ENCODE results near the gene TMEM185A. TPM values are rescaled to one million over a fixed set of nuclear protein-coding genes. Genes with fewer than 3 reads are reported as not detected.
"Not testable (repeated sequence)": the region's sequence is repeated elsewhere in the genome, so short reads cannot be mapped to it uniquely, and the experiment has no call there.

TMEM185A gene
- total RNA-seq, 2 donors from 2014 or later = 21.1 to 22.1 TPM

GRCh38 chrX:149641432-149641831, 9.8 kb upstream of the TMEM185A start:
- Mint-ChIP-seq H3K27me3 (peaks cover 7 to 26% of the 10 kb centered on the region in 2 donors), H3K4me1 (ENCODE audit: low read depth in 2 of 2) (no peaks in the 10 kb centered on the region), H3K4me3 (no peak overlapping the region), H3K9me3 (no peaks in the 10 kb centered on the region), H3K27ac (no peak overlapping the region), H3K36me3 (no peaks in the 10 kb centered on the region)
- no peak for DNase-seq (ENCODE audit: low spot score)
- ATAC-seq = no peak

- no peaks in the 10 kb centered on the region for H3K9me3 Mint-ChIP-seq
- no peak for DNase-seq (ENCODE audit: low spot score)
- H3K4me3 Mint-ChIP-seq = no peak overlapping the region
- H3K27ac Mint-ChIP-seq = no peak overlapping the region
- no peaks in the 10 kb centered on the region for H3K36me3 Mint-ChIP-seq
- H3K27me3 Mint-ChIP-seq = peaks cover 2 to 22% of the 10 kb centered on the region in 2 donors
- ATAC-seq = peak in 1 of 2 donors; percentile 61
- H3K4me1 Mint-ChIP-seq (ENCODE audit: low read depth in 2 of 2) = no peaks in the 10 kb centered on the region
These were observed 8.0 kb upstream of the TMEM185A start for GRCh38 chrX:149639568-149639967.

GRCh38 chrX:149638860-149639259, 7.3 kb upstream of the TMEM185A start:
- ATAC-seq (no peak), DNase-seq (ENCODE audit: low spot score) (no peak)
- no peak overlapping the region for H3K27ac Mint-ChIP-seq
- H3K4me1 Mint-ChIP-seq (ENCODE audit: low read depth in 2 of 2) = no peaks in the 10 kb centered on the region
- peaks cover 0 to 25% of the 10 kb centered on the region in 2 donors for H3K27me3 Mint-ChIP-seq
- H3K36me3 Mint-ChIP-seq = no peaks in the 10 kb centered on the region
- H3K4me3 Mint-ChIP-seq = no peak overlapping the region
- H3K9me3 Mint-ChIP-seq = no peaks in the 10 kb centered on the region

DNA sequence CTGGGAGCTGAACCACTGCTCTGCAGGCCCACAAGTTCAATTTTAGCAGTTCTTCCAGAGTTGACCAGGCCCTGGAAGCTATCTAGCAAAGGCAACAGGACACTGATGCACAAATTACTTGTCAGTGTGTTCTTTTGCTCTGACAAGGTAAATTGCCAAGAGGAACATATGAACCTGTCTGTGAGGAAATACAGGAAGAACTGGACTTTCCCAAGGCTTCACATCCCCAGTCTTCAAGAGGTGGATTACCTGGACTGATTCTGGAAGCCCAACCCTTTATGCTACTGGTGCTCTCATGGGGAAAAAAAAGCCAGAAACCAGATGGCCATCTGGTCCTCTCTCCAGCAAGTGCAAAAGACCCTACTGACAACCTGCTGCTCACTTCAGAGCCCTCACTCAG, 1.9 kb upstream of the TMEM185A start:
- no peak for ATAC-seq
- Mint-ChIP-seq H3K27me3 (peaks cover 0 to 14% of the 10 kb centered on the region in 2 donors), H3K27ac (no peak overlapping the region), H3K36me3 (no peaks in the 10 kb centered on the region), H3K4me1 (ENCODE audit: low read depth in 2 of 2) (peaks cover 20 to 23% of the 10 kb centered on the region in 2 donors), H3K4me3 (no peak overlapping the region), H3K9me3 (no peaks in the 10 kb centered on the region)
- no peak for DNase-seq (ENCODE audit: low spot score)

DNA sequence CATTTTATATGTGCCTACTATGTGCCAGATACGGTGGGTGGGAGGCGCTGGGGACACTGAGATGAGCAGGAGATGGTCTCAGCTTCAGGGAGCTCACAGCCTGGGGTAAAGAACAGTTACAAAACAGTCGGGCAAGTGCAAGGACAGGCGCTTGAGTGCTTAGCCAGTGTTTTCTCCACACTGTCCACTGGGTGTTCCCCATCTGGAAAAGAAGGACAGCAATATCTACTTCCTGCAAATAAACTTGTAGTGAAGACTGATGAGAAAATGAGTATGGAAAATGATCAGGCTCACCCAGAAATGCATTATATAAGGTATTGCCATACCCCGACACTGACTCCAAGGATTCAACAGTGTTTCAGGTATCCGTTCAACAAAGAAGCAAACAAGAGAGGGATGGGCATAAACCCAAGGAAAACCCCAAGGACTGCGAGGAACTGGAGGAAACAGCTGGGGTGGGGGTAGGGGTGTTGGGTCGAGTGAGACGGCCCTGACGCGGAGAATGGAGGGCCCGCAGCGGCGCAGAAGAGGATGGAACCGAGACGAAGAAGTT, 835 bp downstream of the TMEM185A start:
- H3K27ac Mint-ChIP-seq = peak overlapping the region; percentile 60 to 79
- H3K4me3 Mint-ChIP-seq = peak overlapping the region; percentile 92
- no peaks in the 10 kb centered on the region for H3K36me3 Mint-ChIP-seq
- ATAC-seq (no peak), DNase-seq (ENCODE audit: low spot score) (no peak)
- H3K27me3 Mint-ChIP-seq = peaks cover 0 to 15% of the 10 kb centered on the region in 2 donors
- H3K4me1 Mint-ChIP-seq (ENCODE audit: low read depth in 2 of 2) = peaks cover 30 to 31% of the 10 kb centered on the region in 2 donors
- no peaks in the 10 kb centered on the region for H3K9me3 Mint-ChIP-seq

DNA sequence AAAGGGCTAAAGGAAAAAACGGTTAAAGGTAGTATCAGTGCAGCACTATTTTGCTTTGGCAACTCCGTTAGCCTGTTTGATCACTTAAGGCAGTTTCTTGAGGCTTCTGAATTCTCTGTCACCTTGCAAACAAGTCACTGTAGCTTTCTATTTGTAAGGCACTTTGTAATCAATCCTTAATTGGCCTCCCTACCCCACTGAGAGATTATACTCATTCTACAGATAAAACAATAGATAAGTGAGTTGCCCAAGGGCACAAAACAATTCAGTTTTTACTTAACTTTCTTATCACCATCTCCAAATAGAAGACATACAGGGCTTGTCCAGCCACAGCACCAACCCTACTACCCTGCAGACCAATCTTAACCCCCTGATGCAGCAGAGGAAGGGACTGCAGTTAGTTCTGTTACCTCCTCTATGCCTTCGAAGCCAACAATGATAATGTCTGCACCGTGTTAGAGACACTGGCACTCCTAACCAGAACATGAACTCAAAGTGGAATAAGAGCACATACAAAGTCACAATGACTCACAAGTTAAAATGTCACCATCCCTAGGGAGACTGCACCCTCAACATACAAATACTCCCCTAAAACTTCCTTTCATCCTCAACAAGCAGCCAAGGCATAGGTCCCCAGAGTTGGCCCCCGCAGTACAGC, 1.7 kb downstream of the TMEM185A start:
- Mint-ChIP-seq H3K27ac (peak overlapping the region; percentile 60 to 79), H3K4me1 (ENCODE audit: low read depth in 2 of 2) (peaks cover 30 to 31% of the 10 kb centered on the region in 2 donors), H3K4me3 (peak overlapping the region; percentile 92), H3K9me3 (no peaks in the 10 kb centered on the region), H3K36me3 (no peaks in the 10 kb centered on the region), H3K27me3 (peaks cover 0 to 11% of the 10 kb centered on the region in 2 donors)
- DNase-seq (ENCODE audit: low spot score) (no peak), ATAC-seq (no peak)

- DNase-seq (ENCODE audit: low spot score) (no peak), ATAC-seq (no peak)
- H3K4me1 Mint-ChIP-seq (ENCODE audit: low read depth in 2 of 2) = peaks cover 31 to 35% of the 10 kb centered on the region in 2 donors
- peaks cover 0 to 7% of the 10 kb centered on the region in 2 donors for H3K27me3 Mint-ChIP-seq
- no peaks in the 10 kb centered on the region for H3K36me3 Mint-ChIP-seq
- H3K4me3 Mint-ChIP-seq = peak overlapping the region; percentile 40
- H3K9me3 Mint-ChIP-seq = no peaks in the 10 kb centered on the region
- no peak overlapping the region for H3K27ac Mint-ChIP-seq
These were observed 2.8 kb downstream of the TMEM185A start for GRCh38 chrX:149628768-149629167.

GRCh38 chrX:149628280-149628679, 3.3 kb downstream of the TMEM185A start:
- Mint-ChIP-seq H3K9me3 (no peaks in the 10 kb centered on the region), H3K36me3 (no peaks in the 10 kb centered on the region), H3K27me3 (peaks cover 0 to 7% of the 10 kb centered on the region in 2 donors), H3K4me3 (no peak overlapping the region), H3K4me1 (ENCODE audit: low read depth in 2 of 2) (peaks cover 31 to 35% of the 10 kb centered on the region in 2 donors), H3K27ac (no peak overlapping the region)
- ATAC-seq (no peak), DNase-seq (ENCODE audit: low spot score) (no peak)

DNA sequence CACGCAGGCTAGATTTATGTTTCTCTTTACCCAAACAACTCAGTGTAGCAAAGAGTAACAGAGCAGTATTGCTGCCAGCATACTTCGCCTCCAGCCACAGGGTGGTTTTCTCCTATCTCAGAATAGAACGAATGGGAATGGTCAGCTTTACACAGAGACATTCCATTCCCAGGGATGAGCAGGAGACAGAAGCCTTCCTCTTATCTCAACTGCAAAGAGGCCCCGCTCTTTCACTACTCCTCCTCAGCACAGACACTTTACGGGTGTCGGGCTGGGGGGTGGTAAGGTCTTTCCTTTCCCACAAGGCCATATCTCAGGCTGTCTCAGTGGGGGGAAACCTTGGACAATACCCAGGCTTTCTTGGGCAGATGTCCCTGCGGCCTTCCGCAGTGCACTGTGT, 4.8 kb downstream of the TMEM185A start:
- not testable (repeated sequence) for H3K27ac Mint-ChIP-seq; ATAC-seq; H3K9me3 Mint-ChIP-seq; H3K4me3 Mint-ChIP-seq; DNase-seq (ENCODE audit: low spot score); H3K36me3 Mint-ChIP-seq
- Mint-ChIP-seq H3K4me1 (ENCODE audit: low read depth in 2 of 2) (peaks cover 31 to 37% of the 10 kb centered on the region in 2 donors), H3K27me3 (peaks cover 0 to 11% of the 10 kb centered on the region in 2 donors)

- H3K9me3 Mint-ChIP-seq; H3K36me3 Mint-ChIP-seq; DNase-seq (ENCODE audit: low spot score); H3K27ac Mint-ChIP-seq; ATAC-seq; H3K27me3 Mint-ChIP-seq; H3K4me3 Mint-ChIP-seq: not testable (repeated sequence)
- peaks cover 6 to 10% of the 10 kb centered on the region in 2 donors for H3K4me1 Mint-ChIP-seq (ENCODE audit: low read depth in 2 of 2)
These were observed 11.9 kb downstream of the TMEM185A start for GRCh38 chrX:149619662-149620061.

GRCh38 chrX:149618871-149619270, 12.7 kb downstream of the TMEM185A start:
- H3K9me3 Mint-ChIP-seq = no peaks in the 10 kb centered on the region

GRCh38 chrX:149611623-149612175, 19.9 kb downstream of the TMEM185A start:
- Mint-ChIP-seq H3K27me3 (no peaks in the 10 kb centered on the region), H3K27ac (no peak overlapping the region), H3K9me3 (no peaks in the 10 kb centered on the region), H3K36me3 (peaks cover 1% of the 10 kb centered on the region), H3K4me3 (no peak overlapping the region), H3K4me1 (ENCODE audit: low read depth in 2 of 2) (peaks cover 10 to 21% of the 10 kb centered on the region in 2 donors)
- DNase-seq (ENCODE audit: low spot score) (no peak), ATAC-seq (no peak)

More at GRCh38 chrX:149618871-149619270, 12.7 kb downstream of the TMEM185A start:
- Mint-ChIP-seq H3K27me3 (peaks cover 0 to 4% of the 10 kb centered on the region in 2 donors), H3K27ac (no peak overlapping the region), H3K4me3 (no peak overlapping the region), H3K4me1 (ENCODE audit: low read depth in 2 of 2) (peaks cover 2 to 16% of the 10 kb centered on the region in 2 donors), H3K36me3 (no peaks in the 10 kb centered on the region)
- DNase-seq (ENCODE audit: low spot score) (no peak), ATAC-seq (no peak)

DNA sequence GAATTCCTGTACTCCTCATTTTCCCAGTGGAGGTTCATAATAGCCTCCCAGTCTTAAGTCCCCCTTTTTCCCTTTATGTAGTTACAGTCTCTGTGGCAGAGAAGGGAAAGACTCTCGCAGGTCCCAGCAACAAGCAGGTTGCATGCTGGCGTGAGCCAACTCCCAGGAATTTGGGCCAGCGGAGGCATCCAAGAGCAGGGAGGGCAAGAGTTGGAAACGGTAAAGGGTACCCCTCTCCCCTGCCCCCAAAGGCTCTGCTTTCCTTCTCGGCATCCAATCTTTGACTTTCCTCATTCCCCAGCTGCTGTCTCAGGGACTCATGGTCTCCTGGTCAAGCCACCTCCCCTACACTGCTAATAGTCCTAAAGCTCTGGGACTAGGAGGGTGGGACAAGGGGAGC, 21.1 kb downstream of the TMEM185A start:
- Mint-ChIP-seq H3K36me3 (peaks cover 6% of the 10 kb centered on the region), H3K4me1 (ENCODE audit: low read depth in 2 of 2) (peaks cover 16 to 17% of the 10 kb centered on the region in 2 donors), H3K4me3 (no peak overlapping the region), H3K27ac (no peak overlapping the region), H3K27me3 (peaks cover 0 to 3% of the 10 kb centered on the region in 2 donors), H3K9me3 (no peaks in the 10 kb centered on the region)
- no peak for ATAC-seq
- DNase-seq (ENCODE audit: low spot score) = no peak

GRCh38 chrX:149607699-149608098, 23.9 kb downstream of the TMEM185A start:
- no peaks in the 10 kb centered on the region for H3K9me3 Mint-ChIP-seq
- peaks cover 6% of the 10 kb centered on the region for H3K36me3 Mint-ChIP-seq
- peaks cover 0 to 3% of the 10 kb centered on the region in 2 donors for H3K27me3 Mint-ChIP-seq
- H3K4me3 Mint-ChIP-seq = no peak overlapping the region
- no peak for DNase-seq (ENCODE audit: low spot score)
- no peak for ATAC-seq
- peaks cover 4 to 11% of the 10 kb centered on the region in 2 donors for H3K4me1 Mint-ChIP-seq (ENCODE audit: low read depth in 2 of 2)
- no peak overlapping the region for H3K27ac Mint-ChIP-seq
